Eye (tissue), 1 donor: ENCODE data around the gene ITPRIPL2.

Experiments used
- DNase-seq: peaks from one replicate; pipeline ENCODE4 v3.0.0-alpha.2; 2015

Gene ITPRIPL2

DNA sequence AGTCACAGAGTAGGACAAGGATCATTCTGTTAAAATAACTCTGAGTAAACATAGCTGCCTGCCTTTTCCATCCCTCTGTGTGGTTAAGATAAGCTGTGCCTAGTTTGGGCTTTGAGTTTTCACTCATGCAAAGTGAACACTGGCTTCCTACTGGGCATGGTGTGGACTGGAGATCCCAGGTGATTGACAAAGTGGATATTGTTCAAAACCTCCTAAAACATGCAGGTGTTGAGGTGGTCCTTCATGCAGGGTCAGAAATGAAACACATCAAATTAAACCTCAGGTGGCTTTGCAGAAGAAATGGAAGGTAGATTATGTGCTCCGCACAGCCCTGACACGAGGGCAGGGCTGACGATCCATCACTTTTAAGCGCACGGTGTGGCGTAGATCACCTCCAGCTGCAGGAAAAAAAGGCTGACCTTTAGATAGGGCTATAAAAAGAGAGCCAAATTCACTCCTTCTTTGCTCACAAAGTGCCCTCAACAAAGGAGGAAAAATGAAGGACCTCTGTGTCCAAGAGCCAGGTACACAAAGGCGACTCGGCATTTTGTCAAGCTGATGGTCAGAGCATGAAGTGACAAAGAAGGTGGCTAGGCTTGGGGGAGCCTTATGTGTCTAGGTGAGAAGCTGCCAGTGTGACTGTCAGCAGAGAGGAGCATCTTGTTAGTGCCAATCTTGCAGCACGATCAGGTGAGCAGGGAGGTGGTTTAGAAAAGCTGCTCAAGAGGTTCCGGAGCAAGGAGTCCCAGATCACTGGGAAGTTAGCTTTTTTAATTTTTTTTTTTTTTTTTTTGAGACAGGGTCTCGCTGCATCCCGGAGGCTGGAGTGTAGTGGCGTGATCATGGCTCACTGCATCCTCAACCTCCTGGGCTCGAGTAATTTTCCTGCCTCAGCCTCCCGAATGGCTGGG, 19.9 kb upstream of the ITPRIPL2 start:
- DNase-seq, result no peak

- DNase-seq, result no peak
Measured at GRCh38 chr16:19094542-19095365, 19.0 kb upstream of the ITPRIPL2 start.

DNA sequence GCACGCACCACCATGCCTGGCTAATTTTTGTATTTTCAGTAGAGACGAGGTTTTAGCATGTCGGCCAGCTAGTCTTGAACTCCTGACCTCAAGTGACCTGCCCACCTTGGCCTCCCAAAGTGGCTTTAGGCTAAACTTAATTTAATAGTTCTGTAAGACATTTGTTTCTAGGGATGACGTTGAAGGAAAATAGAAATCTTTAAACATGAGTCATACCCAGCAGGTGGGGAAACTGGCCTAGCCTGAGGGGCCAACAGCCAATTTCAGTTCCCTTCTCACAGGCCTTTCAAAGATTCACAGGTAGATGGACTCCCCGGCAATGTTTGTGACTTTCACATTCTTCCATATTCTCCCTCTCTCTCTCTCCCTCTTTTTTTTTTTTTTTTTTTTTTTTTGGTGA, 18.1 kb upstream of the ITPRIPL2 start:
- no peak for DNase-seq

- no peak for DNase-seq
Measured at GRCh38 chr16:19098173-19098572, 15.6 kb upstream of the ITPRIPL2 start.

GRCh38 chr16:19102187-19102872, 11.4 kb upstream of the ITPRIPL2 start:
- DNase-seq, result no peak

DNA sequence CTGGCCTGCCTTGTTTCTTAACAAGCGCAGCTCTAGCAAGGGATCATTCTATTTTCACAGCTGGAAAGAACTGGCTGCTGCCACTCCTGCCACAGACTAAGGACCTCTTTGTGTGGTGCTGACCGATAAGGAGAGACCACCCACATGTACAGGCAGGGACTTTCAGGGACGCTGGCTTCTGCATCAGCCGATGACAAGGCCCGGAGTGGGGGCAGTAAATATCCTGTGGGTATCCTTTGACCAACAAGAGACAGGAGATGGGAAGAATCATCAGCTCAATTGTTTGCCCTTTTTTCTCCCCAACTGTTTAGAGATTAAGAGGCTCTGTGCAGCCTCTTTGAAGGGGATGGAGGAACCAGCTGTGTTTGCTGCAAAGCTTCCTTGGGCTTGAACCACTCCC, 9.2 kb upstream of the ITPRIPL2 start:
- no peak for DNase-seq

DNA sequence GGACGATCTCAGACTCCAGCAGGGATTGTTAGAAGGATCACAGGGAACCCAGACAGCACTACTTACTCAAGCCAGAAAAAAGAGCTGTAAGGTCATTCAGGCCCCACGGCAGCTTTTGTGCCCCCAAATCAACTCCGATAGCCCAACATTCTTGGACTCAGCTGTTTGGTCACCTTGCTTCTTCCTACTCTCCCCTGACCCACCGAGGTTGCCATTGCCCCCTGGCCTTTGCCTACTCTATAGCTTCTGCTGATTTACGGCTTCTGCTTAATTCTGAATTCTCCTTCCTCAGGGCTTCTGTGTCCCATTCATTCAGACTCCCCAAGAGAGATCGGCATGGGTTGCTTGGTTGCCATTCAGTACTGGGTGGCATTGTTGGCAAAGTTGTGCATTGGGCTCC, 8.6 kb upstream of the ITPRIPL2 start:
- no peak for DNase-seq

DNA sequence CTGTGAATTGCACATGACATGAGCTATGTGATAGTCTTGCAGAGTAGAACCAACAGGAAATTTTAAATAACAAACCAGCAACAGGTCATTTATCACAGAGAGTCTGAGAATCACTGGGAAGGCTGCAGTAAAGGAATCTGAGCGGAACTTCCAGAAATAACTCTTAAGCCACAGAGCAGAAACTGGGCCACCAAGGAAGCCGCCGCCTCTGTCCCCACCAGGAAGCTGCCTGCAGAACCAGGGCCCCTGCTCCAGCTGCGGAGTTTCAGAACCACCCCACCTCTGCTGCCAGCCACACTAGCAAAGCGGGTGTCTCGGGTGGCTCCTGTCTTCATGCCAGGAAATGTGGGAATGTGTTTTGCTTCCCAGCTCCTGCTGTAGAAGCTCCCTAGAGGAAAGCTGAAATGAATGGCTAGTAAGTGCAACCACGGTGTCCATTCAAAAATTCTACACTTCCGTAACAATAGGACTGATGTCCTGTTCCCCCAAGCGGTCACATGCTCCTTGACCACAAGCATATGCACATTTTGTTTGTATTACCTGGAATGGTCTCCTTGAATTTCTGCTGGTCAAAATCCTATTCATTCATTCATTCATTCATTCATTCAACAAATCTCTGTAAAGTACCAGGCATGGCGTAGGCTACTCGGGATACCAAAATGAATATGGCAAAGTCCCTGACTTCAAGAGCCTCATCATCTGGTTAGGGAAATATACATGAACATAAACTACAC, 7.7 kb upstream of the ITPRIPL2 start:
- no peak for DNase-seq

GRCh38 chr16:19106625-19107020, 7.1 kb upstream of the ITPRIPL2 start:
- DNase-seq, result no peak

DNA sequence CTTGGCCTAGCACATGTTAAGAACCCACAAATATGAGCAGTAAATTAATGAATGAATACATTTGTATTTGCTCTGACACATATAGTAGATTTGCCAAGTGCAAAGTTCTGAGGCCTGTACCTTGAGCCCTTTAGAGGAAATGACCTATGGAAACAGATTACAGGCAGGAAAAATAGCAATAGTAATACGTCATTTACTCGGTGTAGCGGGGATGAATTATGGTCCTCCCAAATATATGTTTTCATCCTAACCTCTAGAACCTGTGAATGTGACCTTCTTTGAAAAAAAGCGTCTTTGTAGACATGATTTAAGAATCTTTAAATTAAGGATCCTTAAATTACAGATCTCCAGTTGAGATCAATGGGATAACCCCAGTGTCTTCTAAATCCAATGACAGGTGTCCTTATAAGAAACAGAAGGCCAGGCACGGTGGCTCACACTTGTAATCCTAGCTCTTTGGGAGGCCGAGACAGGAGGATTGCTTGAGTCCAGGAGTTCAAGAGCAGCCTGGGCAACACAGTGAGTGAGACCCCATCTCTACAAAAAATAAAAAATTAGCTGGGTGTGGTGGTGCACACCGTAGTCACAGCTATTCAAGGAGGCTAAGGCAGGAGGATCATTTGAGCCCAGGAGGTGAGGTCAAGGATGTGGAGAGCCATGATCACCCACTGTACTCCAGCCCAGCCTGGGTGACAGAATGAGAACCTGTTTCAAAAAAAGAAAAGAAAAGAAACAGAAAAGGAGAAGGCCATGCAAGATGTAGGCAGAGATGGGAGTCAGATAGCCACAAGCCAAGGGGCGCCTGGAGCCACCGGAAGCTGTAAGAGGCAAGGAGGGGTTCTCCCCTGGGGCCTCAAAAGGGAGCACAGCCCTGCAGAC, 5.1 kb upstream of the ITPRIPL2 start:
- no peak for DNase-seq

- no peak for DNase-seq
Measured at GRCh38 chr16:19109288-19109664, 4.5 kb upstream of the ITPRIPL2 start.

DNA sequence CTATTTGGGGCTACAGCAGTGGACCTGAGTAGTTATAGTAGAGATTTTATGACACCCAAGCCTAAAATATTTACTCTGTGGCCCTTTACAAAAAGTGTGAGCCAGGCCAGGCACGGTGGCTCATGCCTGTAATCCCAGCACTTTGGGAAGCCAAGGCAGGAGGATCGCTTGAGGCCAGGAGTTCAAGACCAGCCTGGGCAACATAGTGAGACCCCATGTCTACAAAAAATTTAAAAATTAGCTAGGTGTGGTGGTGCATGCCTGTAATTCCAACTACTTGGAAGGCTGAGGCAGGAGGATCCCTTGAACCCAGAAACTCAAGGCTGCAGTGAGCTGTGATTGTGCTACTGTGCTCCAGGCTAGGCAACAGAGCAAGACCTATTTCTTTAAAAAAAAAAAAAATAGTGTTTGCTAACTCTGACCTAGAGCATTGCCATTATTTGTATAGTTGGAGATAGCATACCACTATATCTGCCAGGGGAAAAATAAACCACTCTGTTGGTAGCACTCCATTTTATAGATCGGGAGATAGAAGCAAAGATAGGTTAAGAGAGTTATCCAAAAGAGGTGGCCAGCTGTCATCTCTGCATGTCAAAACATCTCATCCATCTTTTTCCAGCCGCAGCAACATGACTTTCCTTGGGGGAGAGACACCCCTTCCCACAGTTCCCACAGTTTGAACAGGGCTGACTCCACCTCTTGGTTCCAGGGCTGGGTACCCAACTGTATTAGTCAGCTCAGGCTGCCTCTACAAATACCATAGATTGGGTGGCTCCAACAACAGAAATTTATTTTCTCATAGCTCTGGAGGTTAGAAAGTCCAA, 3.0 kb upstream of the ITPRIPL2 start:
- DNase-seq, result no peak

- DNase-seq, result no peak
Measured at GRCh38 chr16:19112099-19112407, 1.7 kb upstream of the ITPRIPL2 start.

DNA sequence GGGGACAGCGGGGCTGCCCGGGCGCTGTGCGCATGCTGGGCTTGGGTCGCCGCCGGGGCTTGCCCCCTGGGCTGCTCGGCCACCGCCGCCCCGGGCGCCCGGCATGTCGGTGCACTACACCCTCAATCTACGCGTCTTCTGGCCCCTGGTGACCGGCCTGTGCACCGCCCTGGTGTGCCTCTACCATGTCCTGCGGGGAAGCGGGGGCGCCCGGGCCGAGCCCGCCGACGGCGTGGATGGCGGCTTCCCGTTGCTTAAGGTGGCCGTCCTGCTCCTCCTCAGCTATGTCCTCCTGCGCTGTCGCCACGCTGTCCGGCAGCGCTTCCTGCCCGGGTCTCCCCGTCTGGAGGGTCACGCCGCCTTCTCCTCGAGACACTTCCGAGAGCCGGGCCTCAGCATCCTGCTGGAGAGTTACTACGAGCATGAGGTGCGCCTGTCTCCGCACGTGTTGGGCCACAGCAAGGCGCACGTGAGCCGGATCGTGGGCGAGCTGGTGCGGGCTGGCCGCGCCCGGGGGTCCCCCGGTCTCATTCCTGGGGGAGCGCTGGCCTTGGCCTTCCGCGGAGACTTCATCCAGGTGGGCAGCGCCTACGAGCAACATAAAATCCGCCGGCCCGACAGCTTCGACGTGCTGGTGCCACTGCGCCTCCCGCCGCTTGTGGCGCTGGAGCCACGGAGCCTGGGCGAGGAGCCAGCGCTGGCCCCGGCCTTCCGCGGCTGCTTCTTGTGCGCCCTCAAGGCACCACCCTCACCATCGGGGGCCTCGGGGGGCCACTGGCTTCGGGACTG, 789 bp downstream of the ITPRIPL2 start:
- DNase-seq, result peak; percentile 78

- DNase-seq, result no peak
Measured at GRCh38 chr16:19115148-19116021, 1.6 kb downstream of the ITPRIPL2 start.

DNA sequence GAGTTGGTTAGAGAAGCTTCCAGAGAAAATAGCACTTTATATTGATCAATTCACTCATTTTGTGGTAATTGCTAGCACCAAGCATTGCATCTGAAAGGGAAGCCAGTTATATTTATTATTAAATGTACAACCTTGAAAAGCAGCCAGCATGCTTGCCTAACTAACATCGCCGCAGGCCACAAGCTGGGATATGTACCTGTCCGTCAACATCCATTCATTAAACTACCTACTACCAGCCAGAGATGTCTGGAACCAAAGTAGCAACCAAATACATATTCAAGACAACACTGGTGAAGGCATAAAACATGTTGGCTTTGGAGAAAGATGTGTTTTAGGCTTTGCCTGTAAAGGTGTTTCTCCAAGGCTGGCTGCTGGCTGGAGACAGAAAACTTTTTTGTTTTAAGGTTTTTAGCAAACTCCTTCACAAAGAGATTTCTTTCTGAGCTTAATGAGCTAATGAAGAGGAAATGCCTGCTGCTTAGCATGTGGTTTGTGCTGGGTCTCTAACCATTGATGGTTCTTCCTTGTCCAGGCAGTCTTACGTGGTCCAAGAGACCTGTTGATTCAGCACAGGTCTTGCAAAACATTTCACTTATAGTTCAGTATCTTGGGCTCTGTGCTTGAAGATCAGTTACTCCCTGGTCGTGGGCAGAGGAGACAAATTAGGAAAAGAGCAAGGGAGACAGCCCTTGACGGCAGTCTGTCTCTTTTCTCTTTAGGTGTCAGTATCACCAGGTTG, 3.1 kb downstream of the ITPRIPL2 start:
- no peak for DNase-seq

DNA sequence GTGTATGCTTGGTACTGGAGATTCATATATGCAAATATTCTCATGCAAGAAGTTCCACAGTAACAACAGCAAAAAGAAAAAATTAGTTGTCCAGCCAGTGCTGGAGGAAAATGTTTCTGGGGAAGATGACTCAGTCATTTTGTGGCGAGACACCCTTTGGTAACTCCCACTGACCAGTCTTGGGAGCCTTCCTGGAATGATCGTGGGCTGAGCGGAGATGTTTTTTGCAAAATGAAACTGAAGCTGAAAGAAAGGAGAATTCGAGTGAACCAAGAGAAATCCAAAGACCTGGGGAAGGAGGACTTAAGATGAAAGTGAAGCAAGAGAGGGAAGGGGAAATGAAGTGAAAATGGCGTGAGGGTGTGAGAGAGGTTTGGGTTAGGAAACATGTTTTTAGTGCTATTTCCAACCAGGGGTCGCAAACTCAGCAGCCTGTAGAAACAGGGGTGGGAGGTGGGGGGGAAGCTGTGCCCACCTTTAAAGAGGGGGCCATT, 5.2 kb downstream of the ITPRIPL2 start:
- DNase-seq, result no peak

DNA sequence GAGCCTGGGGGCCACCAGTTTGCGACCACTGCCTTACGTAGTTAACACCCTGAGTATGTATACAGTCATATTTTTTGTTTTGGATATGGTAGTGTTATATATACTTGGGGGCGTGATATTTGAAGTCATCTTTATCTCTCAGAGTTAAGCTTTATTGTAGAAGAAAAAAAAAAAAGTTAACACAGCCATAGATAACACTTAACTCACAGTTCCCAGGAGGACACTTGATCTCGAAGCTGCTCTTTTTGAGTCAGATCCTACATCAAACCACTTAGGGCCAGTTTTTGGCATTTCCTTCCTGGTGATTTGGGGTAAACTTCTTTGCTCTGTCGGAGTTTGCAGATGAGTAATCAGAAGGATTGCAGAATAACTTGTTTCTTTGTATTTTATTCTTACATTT, 5.8 kb downstream of the ITPRIPL2 start:
- no peak for DNase-seq
